HEK293 (cell line): Measurements from ENCODE around the gene MYRIP.

Experiments used
- CTCF ChIA-PET: fragments of 350-600 bp; formaldehyde crosslinking; extraction: SDS; loops from one replicate; lab custom pipeline; 2021; ENCODE audit warnings: antibody characterized with exemption; lab: Yijun Ruan, JAX
- POLR2A ChIA-PET: fragments of 300-600 bp; formaldehyde crosslinking; extraction: SDS; loops from one replicate; lab custom pipeline; 2020; ENCODE audit warnings: antibody characterized with exemption, inconsistent platforms; lab: Yijun Ruan, JAX
- H3K27ac ChIP-seq: fragments of 200-500 bp; sonication (Bioruptor generic); 2 replicates; pipeline ENCODE4 v1.5.1; 2014; ENCODE audit warnings: low read depth, low read length, control low read depth, inconsistent platforms; ENCODE audit errors: extremely low read depth
- H3K36me3 ChIP-seq, 2 experiments: fragments of 200-500 bp in 1 of 2; sonication (Bioruptor generic) in 1 of 2; 1 replicate in 1 of 2; 2 replicates in 1 of 2; pipeline ENCODE4 v1.5.1; 2014 to 2017; ENCODE audit warnings: inconsistent platforms in 2 of 2, low read length in 2 of 2; ENCODE audit not compliant: control insufficient read depth in 2 of 2, insufficient read depth in 1 of 2
- H3K4me1 ChIP-seq: fragments of 200-500 bp; sonication (Bioruptor generic); 2 replicates; pipeline ENCODE4 v1.5.1; 2014; ENCODE audit warnings: mild to moderate bottlenecking, low read length, inconsistent platforms; ENCODE audit not compliant: control insufficient read depth, insufficient read depth
- H3K4me3 ChIP-seq: 2 replicates; pipeline ENCODE4 v1.5.1; 2011; ENCODE audit warnings: low read depth, mild to moderate bottlenecking, control low read depth, low read length, moderate library complexity
- H3K9me3 ChIP-seq: fragments of 200-500 bp; sonication (Bioruptor generic); 2 replicates; pipeline ENCODE4 v1.5.1; 2014; ENCODE audit warnings: low read depth, low read length, inconsistent platforms; ENCODE audit not compliant: control insufficient read depth, insufficient read depth
- HOXA7 ChIP-seq: sonication (generic); formaldehyde crosslinking; IDR thresholded peaks from 2 replicates; pipeline ENCODE4 v1.8.1; 2022; ENCODE audit warnings: missing genetic modification reagents, borderline replicate concordance
- KLF8 ChIP-seq: fragments of 450-650 bp; formaldehyde crosslinking; IDR thresholded peaks from 2 replicates; pipeline ENCODE4 v1.5.1; 2016; ENCODE audit warnings: missing biosample characterization, missing genetic modification characterization
- OVOL3 ChIP-seq: fragments of 450-650 bp; formaldehyde crosslinking; IDR thresholded peaks from 2 replicates; pipeline ENCODE4 v1.5.1; 2016; ENCODE audit warnings: missing biosample characterization, missing genetic modification characterization
- PATZ1 ChIP-seq: fragments of 450-650 bp; formaldehyde crosslinking; IDR thresholded peaks from 2 replicates; pipeline ENCODE4 v1.5.1; 2016; ENCODE audit warnings: missing biosample characterization, missing genetic modification characterization
- PBX3 ChIP-seq: sonication (generic); formaldehyde crosslinking; IDR thresholded peaks from 2 replicates; pipeline ENCODE4 v1.8.1; 2022; ENCODE audit warnings: mild to moderate bottlenecking, moderate library complexity, missing genetic modification reagents
- TCF7L2 ChIP-seq: IDR thresholded peaks from 2 replicates; pipeline ENCODE4 v1.6.1; 2011; ENCODE audit warnings: low read depth, mild to moderate bottlenecking, inconsistent platforms, low read length, moderate library complexity, borderline replicate concordance
- ZBTB1 ChIP-seq: fragments of 450-650 bp; formaldehyde crosslinking; IDR thresholded peaks from 2 replicates; pipeline ENCODE4 v1.5.1; 2016; ENCODE audit warnings: missing biosample characterization, missing genetic modification characterization
- ZBTB20 ChIP-seq: fragments of 450-650 bp; formaldehyde crosslinking; IDR thresholded peaks from 2 replicates; pipeline ENCODE4 v1.5.1; 2016; ENCODE audit warnings: missing biosample characterization, missing genetic modification characterization
- ZFP3 ChIP-seq: fragments of 450-650 bp; formaldehyde crosslinking; IDR thresholded peaks from 2 replicates; pipeline ENCODE4 v1.5.1; 2016; ENCODE audit warnings: low read depth, missing biosample characterization, missing genetic modification characterization
- ZNF10 ChIP-seq: fragments of 450-650 bp; formaldehyde crosslinking; IDR thresholded peaks from 2 replicates; pipeline ENCODE4 v1.5.1; 2017; ENCODE audit warnings: missing biosample characterization, missing genetic modification characterization
- ZNF121 ChIP-seq: fragments of 450-650 bp; formaldehyde crosslinking; IDR thresholded peaks from 2 replicates; pipeline ENCODE4 v1.5.1; 2016; ENCODE audit warnings: missing biosample characterization, missing genetic modification characterization
- ZNF488 ChIP-seq: fragments of 450-650 bp; formaldehyde crosslinking; IDR thresholded peaks from 2 replicates; pipeline ENCODE4 v1.5.1; 2016; ENCODE audit warnings: missing biosample characterization, missing genetic modification characterization
- ZNF555 ChIP-seq: fragments of 450-650 bp; formaldehyde crosslinking; conservative IDR thresholded peaks from 2 replicates; pipeline ENCODE4 v1.5.1; 2017; ENCODE audit warnings: missing biosample characterization, mild to moderate bottlenecking, missing genetic modification characterization, inconsistent platforms
- ZNF610 ChIP-seq: fragments of 450-650 bp; formaldehyde crosslinking; IDR thresholded peaks from 2 replicates; pipeline ENCODE4 v1.5.1; 2016; ENCODE audit warnings: missing biosample characterization, missing genetic modification characterization, borderline replicate concordance
- ZNF654 ChIP-seq: fragments of 450-650 bp; formaldehyde crosslinking; IDR thresholded peaks from 2 replicates; pipeline ENCODE4 v1.5.1; 2016; ENCODE audit warnings: low read depth, missing biosample characterization, missing genetic modification characterization
- TF ChIP-seq, protein P1 (sequence below): fragments of 450-650 bp; formaldehyde crosslinking; IDR thresholded peaks from 2 replicates; pipeline ENCODE4 v1.5.1; 2016; ENCODE audit warnings: missing biosample characterization, missing genetic modification characterization, borderline replicate concordance
- TF ChIP-seq, protein P2 (sequence below): fragments of 450-650 bp; IDR thresholded peaks from 2 replicates; pipeline ENCODE4 v1.5.1; 2018; ENCODE audit warnings: missing biosample characterization, missing genetic modification characterization
- TF ChIP-seq, protein P3 (sequence below): fragments of 450-650 bp; formaldehyde crosslinking; IDR thresholded peaks from 2 replicates; pipeline ENCODE4 v1.5.1; 2016; ENCODE audit warnings: missing biosample characterization, missing genetic modification characterization

The MYRIP gene

GRCh38 chr3:39961230-39961629 lies 151.8 kb downstream of the MYRIP start:
- CTCF ChIA-PET = no interaction called here

GRCh38 chr3:39962581-39962980 lies 153.2 kb downstream of the MYRIP start:
- Histone ChIP-seq H3K36me3 (no peaks in the 10 kb centered on the region), H3K9me3 (no peaks in the 10 kb centered on the region), H3K27ac (no peak overlapping the region), H3K4me3 (no peak overlapping the region), H3K4me1 (no peaks in the 10 kb centered on the region)
- TF ChIP-seq ZNF555 (tag by site-specific recombination) (no peak), ZNF654 (tag by site-specific recombination) (no peak), TCF7L2 (no peak), ZNF488 (tag by site-specific recombination) (no peak)
- TF ChIP-seq, protein P1, sequence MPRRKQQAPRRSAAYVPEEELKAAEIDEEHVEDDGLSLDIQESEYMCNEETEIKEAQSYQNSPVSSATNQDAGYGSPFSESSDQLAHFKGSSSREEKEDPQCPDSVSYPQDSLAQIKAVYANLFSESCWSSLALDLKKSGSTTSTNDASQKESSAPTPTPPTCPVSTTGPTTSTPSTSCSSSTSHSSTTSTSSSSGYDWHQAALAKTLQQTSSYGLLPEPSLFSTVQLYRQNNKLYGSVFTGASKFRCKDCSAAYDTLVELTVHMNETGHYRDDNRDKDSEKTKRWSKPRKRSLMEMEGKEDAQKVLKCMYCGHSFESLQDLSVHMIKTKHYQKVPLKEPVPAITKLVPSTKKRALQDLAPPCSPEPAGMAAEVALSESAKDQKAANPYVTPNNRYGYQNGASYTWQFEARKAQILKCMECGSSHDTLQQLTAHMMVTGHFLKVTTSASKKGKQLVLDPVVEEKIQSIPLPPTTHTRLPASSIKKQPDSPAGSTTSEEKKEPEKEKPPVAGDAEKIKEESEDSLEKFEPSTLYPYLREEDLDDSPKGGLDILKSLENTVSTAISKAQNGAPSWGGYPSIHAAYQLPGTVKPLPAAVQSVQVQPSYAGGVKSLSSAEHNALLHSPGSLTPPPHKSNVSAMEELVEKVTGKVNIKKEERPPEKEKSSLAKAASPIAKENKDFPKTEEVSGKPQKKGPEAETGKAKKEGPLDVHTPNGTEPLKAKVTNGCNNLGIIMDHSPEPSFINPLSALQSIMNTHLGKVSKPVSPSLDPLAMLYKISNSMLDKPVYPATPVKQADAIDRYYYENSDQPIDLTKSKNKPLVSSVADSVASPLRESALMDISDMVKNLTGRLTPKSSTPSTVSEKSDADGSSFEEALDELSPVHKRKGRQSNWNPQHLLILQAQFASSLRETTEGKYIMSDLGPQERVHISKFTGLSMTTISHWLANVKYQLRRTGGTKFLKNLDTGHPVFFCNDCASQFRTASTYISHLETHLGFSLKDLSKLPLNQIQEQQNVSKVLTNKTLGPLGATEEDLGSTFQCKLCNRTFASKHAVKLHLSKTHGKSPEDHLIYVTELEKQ = no peak
- CTCF ChIA-PET = no interaction called here
- POLR2A ChIA-PET = no interaction called here

More at GRCh38 chr3:39961230-39961629, 151.8 kb downstream of the MYRIP start:
- POLR2A ChIA-PET = no interaction called here
- H3K9me3 ChIP-seq = no peaks in the 10 kb centered on the region
- no peak for TF ChIP-seq ZBTB1 (tag by site-specific recombination)
- no peak for TF ChIP-seq ZNF121 (tag by site-specific recombination)
- no peak for TF ChIP-seq ZBTB20
- no peak for TF ChIP-seq HOXA7
- TF ChIP-seq ZNF10 (tag by site-specific recombination) = no peak
- TF ChIP-seq PATZ1 (tag by site-specific recombination) = no peak
- no peak for TF ChIP-seq OVOL3 (tag by site-specific recombination)
- TF ChIP-seq ZNF610 (tag by site-specific recombination) = no peak
- TF ChIP-seq ZFP3 (tag by site-specific recombination) = no peak
- no peaks in the 10 kb centered on the region for H3K4me1 ChIP-seq
- no peak overlapping the region for H3K4me3 ChIP-seq
- no peak overlapping the region for H3K27ac ChIP-seq
- no peaks in the 10 kb centered on the region for H3K36me3 ChIP-seq

DNA sequence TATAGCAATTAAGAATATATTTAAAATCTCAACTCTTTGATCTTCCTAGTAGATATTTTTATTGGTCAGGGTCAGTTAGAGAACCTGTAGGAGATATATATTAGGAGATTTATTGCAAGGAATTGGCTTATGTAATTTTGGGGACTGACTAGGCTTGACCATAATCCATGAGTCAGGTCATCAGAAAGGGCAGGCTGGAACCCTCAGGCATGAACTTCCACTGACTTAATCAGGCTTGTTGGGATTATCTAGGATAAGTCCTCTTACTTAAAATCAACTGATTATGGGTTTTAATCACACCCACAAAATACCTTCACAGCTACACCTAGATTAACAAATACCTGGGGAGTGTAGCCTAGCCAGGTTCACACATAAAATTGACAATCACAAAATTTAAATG lies 156.1 kb downstream of the MYRIP start:
- Histone ChIP-seq H3K27ac (no peak overlapping the region), H3K36me3 (no peaks in the 10 kb centered on the region), H3K9me3 (no peaks in the 10 kb centered on the region), H3K4me3 (no peak overlapping the region), H3K4me1 (no peaks in the 10 kb centered on the region)
- POLR2A ChIA-PET = no interaction called here
- CTCF ChIA-PET = no interaction called here
- TF ChIP-seq, protein P2, sequence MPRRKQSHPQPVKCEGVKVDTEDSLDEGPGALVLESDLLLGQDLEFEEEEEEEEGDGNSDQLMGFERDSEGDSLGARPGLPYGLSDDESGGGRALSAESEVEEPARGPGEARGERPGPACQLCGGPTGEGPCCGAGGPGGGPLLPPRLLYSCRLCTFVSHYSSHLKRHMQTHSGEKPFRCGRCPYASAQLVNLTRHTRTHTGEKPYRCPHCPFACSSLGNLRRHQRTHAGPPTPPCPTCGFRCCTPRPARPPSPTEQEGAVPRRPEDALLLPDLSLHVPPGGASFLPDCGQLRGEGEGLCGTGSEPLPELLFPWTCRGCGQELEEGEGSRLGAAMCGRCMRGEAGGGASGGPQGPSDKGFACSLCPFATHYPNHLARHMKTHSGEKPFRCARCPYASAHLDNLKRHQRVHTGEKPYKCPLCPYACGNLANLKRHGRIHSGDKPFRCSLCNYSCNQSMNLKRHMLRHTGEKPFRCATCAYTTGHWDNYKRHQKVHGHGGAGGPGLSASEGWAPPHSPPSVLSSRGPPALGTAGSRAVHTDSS (tag by site-specific recombination) = no peak
- TF ChIP-seq KLF8 (tag by site-specific recombination) (no peak), PBX3 (CRISPR knock-in tag) (no peak)
- TF ChIP-seq, protein P3, sequence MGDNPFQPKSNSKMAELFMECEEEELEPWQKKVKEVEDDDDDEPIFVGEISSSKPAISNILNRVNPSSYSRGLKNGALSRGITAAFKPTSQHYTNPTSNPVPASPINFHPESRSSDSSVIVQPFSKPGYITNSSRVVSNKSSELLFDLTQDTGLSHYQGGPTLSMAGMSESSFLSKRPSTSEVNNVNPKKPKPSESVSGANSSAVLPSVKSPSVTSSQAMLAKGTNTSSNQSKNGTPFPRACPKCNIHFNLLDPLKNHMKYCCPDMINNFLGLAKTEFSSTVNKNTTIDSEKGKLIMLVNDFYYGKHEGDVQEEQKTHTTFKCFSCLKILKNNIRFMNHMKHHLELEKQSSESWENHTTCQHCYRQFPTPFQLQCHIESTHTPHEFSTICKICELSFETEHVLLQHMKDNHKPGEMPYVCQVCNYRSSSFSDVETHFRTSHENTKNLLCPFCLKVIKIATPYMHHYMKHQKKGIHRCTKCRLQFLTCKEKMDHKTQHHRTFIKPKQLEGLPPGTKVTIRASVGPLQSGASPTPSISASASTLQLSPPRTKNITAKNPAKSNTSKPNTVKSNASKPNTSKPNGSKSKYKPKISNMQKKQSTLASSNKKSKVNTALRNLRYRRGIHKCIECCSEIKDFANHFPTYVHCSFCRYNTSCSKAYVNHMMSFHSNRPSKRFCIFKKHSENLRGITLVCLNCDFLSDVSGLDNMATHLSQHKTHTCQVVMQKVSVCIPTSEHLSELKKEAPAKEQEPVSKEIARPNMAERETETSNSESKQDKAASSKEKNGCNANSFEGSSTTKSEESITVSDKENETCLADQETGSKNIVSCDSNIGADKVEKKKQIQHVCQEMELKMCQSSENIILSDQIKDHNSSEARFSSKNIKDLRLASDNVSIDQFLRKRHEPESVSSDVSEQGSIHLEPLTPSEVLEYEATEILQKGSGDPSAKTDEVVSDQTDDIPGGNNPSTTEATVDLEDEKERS (tag by site-specific recombination) = no peak
